ENCODE results near the gene NEDD8.

The NEDD8 gene

GRCh38 chr14:24184104-24184970 lies 47.8 kb downstream of the NEDD8 start (continued):
- TF ChIP-seq MEIS1 (CRISPR knock-in tag; IDR thresholded peaks at IDR 0.05; ENCODE audit: borderline replicate concordance) (no peak), IKZF3 (tag by site-specific recombination; IDR thresholded peaks at IDR 0.05) (no peak), ZNF391 (tag by site-specific recombination; IDR thresholded peaks at IDR 0.05; ENCODE audit: borderline replicate concordance, low read depth) (no peak)
- TF ChIP-seq, protein P1, sequence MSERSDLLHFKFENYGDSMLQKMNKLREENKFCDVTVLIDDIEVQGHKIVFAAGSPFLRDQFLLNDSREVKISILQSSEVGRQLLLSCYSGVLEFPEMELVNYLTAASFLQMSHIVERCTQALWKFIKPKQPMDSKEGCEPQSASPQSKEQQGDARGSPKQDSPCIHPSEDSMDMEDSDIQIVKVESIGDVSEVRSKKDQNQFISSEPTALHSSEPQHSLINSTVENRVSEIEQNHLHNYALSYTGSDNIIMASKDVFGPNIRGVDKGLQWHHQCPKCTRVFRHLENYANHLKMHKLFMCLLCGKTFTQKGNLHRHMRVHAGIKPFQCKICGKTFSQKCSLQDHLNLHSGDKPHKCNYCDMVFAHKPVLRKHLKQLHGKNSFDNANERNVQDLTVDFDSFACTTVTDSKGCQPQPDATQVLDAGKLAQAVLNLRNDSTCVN (tag by site-specific recombination; optimal IDR thresholded peaks at IDR 0.05) = no peak

DNA sequence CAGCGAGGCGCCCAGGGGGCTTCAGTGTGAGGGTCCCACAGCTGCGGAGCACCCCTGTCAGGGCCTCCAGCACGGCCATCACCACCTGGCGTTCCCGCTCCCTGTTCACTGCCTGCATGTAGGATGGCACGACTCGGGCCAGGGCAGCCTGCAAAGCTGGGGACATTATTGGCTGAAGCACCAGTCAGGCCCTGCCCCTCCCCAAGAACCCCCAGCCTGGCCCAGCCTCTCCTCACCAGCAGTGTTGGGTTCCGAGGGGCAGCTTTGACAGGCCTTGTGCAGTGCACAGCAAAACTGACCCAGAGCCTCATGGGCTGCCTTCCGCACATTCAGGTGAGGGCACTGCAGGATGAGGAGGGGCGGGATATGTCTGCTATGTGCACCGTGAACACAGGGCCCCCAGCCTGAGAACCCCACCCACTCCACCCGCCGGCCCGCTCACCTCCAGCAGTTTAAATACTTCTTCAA lies 49.1 kb downstream of the NEDD8 start:
- TF ChIP-seq, protein P2, sequence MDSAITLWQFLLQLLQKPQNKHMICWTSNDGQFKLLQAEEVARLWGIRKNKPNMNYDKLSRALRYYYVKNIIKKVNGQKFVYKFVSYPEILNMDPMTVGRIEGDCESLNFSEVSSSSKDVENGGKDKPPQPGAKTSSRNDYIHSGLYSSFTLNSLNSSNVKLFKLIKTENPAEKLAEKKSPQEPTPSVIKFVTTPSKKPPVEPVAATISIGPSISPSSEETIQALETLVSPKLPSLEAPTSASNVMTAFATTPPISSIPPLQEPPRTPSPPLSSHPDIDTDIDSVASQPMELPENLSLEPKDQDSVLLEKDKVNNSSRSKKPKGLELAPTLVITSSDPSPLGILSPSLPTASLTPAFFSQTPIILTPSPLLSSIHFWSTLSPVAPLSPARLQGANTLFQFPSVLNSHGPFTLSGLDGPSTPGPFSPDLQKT (IDR thresholded peaks at IDR 0.05; ENCODE audit: borderline replicate concordance, low read depth, low read length) = no peak
- no peak for TF ChIP-seq YY1 (tag by site-specific recombination; IDR thresholded peaks at IDR 0.05)
- no peak for TF ChIP-seq PATZ1 (tag by site-specific recombination; IDR thresholded peaks at IDR 0.05)
- TF ChIP-seq HOXA7 (CRISPR knock-in tag; IDR thresholded peaks at IDR 0.05; ENCODE audit: borderline replicate concordance) = no peak
- TF ChIP-seq ZNF280C (tag by site-specific recombination; IDR thresholded peaks at IDR 0.05) = no peak
- TF ChIP-seq ZNF704 (tag by site-specific recombination; IDR thresholded peaks at IDR 0.05) = no peak
- TF ChIP-seq ZNF335 (tag by site-specific recombination; conservative IDR thresholded peaks at IDR 0.05) = no peak
- no peak for TF ChIP-seq ZNF221 (tag by site-specific recombination; IDR thresholded peaks at IDR 0.05; ENCODE audit: borderline replicate concordance)
- no peak for TF ChIP-seq TSHZ1 (tag by site-specific recombination; IDR thresholded peaks at IDR 0.05; ENCODE audit: borderline replicate concordance)
- Histone ChIP-seq H3K36me3 (ENCODE audit: control insufficient read depth in 2 of 2, insufficient read depth in 1 of 2, low read length in 2 of 2) (peaks cover 0 to 97% of the 10 kb centered on the region in 2 experiments; a peak in 2 of 3 replicates), H3K9me3 (ENCODE audit: control insufficient read depth, insufficient read depth, low read depth, low read length) (no peaks in the 10 kb centered on the region), H3K27ac (ENCODE audit: extremely low read depth, low read depth, low read length) (no peak overlapping the region), H3K4me1 (ENCODE audit: control insufficient read depth, insufficient read depth, low read length) (peaks cover 5% of the 10 kb centered on the region; the same call in 1 of the 2 replicates), H3K4me3 (ENCODE audit: low read depth, low read length) (no peak overlapping the region)
- POLR2A ChIA-PET = no interaction called here
- CTCF ChIA-PET = no interaction called here

Data from HEK293 (cell line).